BLaER1 treated with 17β-estradiol and CSF1 and Interleukin-3, amounts not matched to agents 10 nM and 100 nM (cell line): ENCODE measurements around the gene WWOX.

Experiments used
- H3K27ac ChIP-seq, 11 experiments: shearing (Covaris generic); formaldehyde crosslinking; 2 replicates each; pipeline ENCODE4 v1.8.1; 2022
- H3K27me3 ChIP-seq, 11 experiments: shearing (Covaris generic); formaldehyde crosslinking; 2 replicates each; pipeline ENCODE4 v1.8.1; 2022
- H3K36me3 ChIP-seq, 11 experiments: shearing (Covaris generic); formaldehyde crosslinking; 2 replicates each; pipeline ENCODE4 v1.8.1; 2022
- H3K4me1 ChIP-seq, 10 experiments: shearing (Covaris generic); formaldehyde crosslinking; 2 replicates each; pipeline ENCODE4 v1.8.1; 2022
- H3K4me2 ChIP-seq, 11 experiments: shearing (Covaris generic); formaldehyde crosslinking; 2 replicates each; pipeline ENCODE4 v1.8.1; 2022
- H3K4me3 ChIP-seq, 10 experiments: shearing (Covaris generic); formaldehyde crosslinking; 2 replicates each; pipeline ENCODE4 v1.8.1; 2022
- H3K9ac ChIP-seq, 11 experiments: shearing (Covaris generic); formaldehyde crosslinking; 2 replicates each; pipeline ENCODE4 v1.8.1; 2022
- H3K9me3 ChIP-seq, 11 experiments: shearing (Covaris generic); formaldehyde crosslinking; replicated peaks in 1 of 11; 2 replicates each; pipeline ENCODE4 v1.8.1; 2022
- H4K20me1 ChIP-seq, 11 experiments: shearing (Covaris generic); formaldehyde crosslinking; 2 replicates each; pipeline ENCODE4 v1.8.1; 2022
- Cebpa-rat ChIP-seq, 11 experiments: shearing (Covaris generic); IDR thresholded peaks; 2 replicates each; pipeline ENCODE4 v1.8.1; 2022

WWOX gene

DNA sequence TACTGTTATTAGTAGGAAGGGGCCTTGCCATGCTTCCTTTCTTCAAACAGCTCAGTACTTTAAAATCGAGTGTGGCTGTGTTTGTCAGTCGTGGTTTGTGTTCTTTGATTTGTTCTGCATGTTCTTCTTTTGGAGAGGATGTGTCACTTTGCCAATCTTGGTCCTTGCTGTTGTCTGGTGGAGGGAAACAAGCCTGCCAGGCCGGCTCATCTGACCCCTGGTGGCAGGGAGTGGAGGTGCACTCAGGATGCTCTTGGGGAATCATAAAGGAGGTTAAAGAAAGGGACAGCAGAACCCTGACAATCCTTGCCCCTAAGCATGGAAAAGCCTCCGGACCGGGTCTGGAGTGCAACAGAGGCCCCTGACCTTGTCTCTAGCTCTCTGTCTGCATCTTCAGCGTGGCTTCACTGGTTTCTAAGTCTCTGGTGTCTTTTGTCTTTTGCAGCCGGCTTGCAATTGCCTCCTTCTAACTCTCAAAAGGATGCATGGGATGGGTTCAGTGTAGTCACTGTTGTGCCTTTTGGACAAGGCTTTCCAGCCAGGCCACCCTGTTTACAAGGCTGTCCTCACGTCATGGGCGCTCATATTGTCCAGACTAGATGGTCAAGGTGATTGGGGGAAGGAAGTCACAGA is 135.8 kb downstream of the WWOX start:
- Histone ChIP-seq H3K27ac (no peak overlapping the region), H3K27me3 (no peaks in the 10 kb centered on the region), H3K9ac (no peak overlapping the region), H3K9me3 (no peaks in the 10 kb centered on the region), H3K4me2 (no peak overlapping the region), H4K20me1 (no peaks in the 10 kb centered on the region), H3K36me3 (no peaks in the 10 kb centered on the region), H3K4me1 (peaks cover 0 to 7% (median 0%) of the 10 kb centered on the region in 10 experiments; a peak in 2 of 20 replicates), H3K4me3 (no peak overlapping the region)
- no peak for TF ChIP-seq Cebpa-rat (IDR thresholded peaks at IDR 0.05)

GRCh38 chr16:78235876-78236275 is 136.4 kb downstream of the WWOX start:
- Histone ChIP-seq H4K20me1 (no peaks in the 10 kb centered on the region), H3K36me3 (no peaks in the 10 kb centered on the region; a peak in 1 of 22 replicates), H3K9ac (no peak overlapping the region)

DNA sequence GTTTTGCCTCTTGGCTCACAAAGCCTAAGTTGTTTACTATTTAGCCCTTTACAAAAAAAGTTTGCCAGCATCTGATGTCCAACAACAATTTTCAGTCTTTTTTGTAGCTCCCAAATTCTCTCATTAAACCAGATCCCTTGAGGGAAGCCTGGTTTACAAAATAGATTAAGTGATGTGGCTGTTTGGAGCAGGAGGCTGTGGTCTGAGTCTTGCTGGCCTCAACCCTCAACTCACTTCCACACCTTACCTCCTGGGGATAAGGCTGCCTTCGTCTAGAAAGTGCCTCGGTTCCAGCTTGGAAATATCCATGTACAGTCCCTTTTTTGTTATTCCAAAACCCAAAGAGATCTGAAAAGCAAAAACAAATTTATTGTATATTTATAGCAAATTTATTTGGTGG is 138.4 kb downstream of the WWOX start:
- no peak for TF ChIP-seq Cebpa-rat (IDR thresholded peaks at IDR 0.05)
- H3K27me3 ChIP-seq, result no peaks in the 10 kb centered on the region
- H3K27ac ChIP-seq, result no peak overlapping the region
- H3K4me3 ChIP-seq, result no peak overlapping the region
- H3K4me2 ChIP-seq, result 0 out of 22 replicates have a peak overlapping the region, but pooled peaks of 1 of the 11 experiments have one; percentile 15
- peaks cover 0 to 7% (median 0%) of the 10 kb centered on the region in 10 experiments; a peak in 2 of 20 replicates for H3K4me1 ChIP-seq
- no peaks in the 10 kb centered on the region for H3K9me3 ChIP-seq
- H3K9ac ChIP-seq, result no peak overlapping the region
- H3K36me3 ChIP-seq, result no peaks in the 10 kb centered on the region; a peak in 1 of 22 replicates
- no peaks in the 10 kb centered on the region for H4K20me1 ChIP-seq

More at GRCh38 chr16:78235876-78236275, 136.4 kb downstream of the WWOX start:
- Histone ChIP-seq H3K4me3 (no peak overlapping the region), H3K9me3 (no peaks in the 10 kb centered on the region), H3K27ac (no peak overlapping the region), H3K4me2 (no peak overlapping the region), H3K4me1 (peaks cover 0 to 7% (median 0%) of the 10 kb centered on the region in 10 experiments; a peak in 2 of 20 replicates), H3K27me3 (no peaks in the 10 kb centered on the region)
- TF ChIP-seq Cebpa-rat (IDR thresholded peaks at IDR 0.05), result no peak

DNA sequence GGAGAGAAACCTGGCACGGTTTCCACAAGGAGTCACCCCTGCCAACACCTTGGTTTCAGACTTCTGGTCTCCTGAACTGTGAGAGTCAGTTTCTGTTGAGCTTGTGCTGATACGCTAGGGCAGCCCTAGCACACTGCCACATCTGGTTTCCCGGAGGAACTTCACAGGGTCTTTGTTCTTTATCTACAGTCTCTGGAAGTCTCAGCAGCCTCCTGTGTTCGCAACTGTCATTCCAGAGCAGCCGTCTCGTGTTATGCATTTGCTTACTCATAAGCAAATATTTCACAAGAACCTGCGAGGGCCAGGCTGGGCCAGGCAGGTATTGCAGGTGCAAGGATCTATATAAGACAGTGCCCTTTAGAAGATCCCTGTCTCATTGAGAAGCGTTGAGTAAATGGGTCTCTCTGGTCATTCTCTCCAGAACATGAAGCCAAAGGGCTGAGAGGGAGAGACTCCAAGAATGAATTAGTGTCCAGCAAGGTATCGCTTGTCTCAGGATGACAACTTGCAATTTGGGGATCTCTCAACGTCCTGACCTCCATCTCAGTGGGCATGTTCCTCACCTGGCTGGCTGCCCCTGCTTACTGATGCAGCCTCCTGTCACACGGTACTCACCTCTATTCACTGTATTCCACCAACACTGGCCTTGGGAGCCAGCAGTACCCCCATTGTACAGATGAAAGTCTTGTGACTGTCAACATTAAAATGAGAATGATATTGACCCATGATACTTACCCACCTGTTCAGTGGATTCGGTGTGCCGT is 141.2 kb downstream of the WWOX start:
- Histone ChIP-seq H3K9ac (no peak overlapping the region), H3K27me3 (no peaks in the 10 kb centered on the region), H3K4me2 (no peak overlapping the region), H3K4me3 (no peak overlapping the region), H3K36me3 (no peaks in the 10 kb centered on the region; a peak in 1 of 22 replicates), H3K4me1 (peaks cover 0 to 7% (median 0%) of the 10 kb centered on the region in 10 experiments; a peak in 2 of 20 replicates), H3K9me3 (no peaks in the 10 kb centered on the region), H3K27ac (no peak overlapping the region), H4K20me1 (no peaks in the 10 kb centered on the region)
- no peak for TF ChIP-seq Cebpa-rat (IDR thresholded peaks at IDR 0.05)

GRCh38 chr16:78242239-78242630 is 142.8 kb downstream of the WWOX start:
- Histone ChIP-seq H4K20me1 (no peaks in the 10 kb centered on the region), H3K27ac (no peak overlapping the region), H3K27me3 (no peaks in the 10 kb centered on the region), H3K9me3 (no peaks in the 10 kb centered on the region), H3K36me3 (no peaks in the 10 kb centered on the region; a peak in 1 of 22 replicates), H3K4me1 (peaks cover 0 to 13% (median 0%) of the 10 kb centered on the region in 10 experiments; a peak in 2 of 20 replicates), H3K9ac (no peak overlapping the region), H3K4me2 (no peak overlapping the region), H3K4me3 (no peak overlapping the region)
- no peak for TF ChIP-seq Cebpa-rat (IDR thresholded peaks at IDR 0.05)

- no peak for TF ChIP-seq Cebpa-rat (IDR thresholded peaks at IDR 0.05)
Measured at GRCh38 chr16:78244131-78244895, 144.9 kb downstream of the WWOX start.

GRCh38 chr16:78246559-78246958 is 147.1 kb downstream of the WWOX start:
- Histone ChIP-seq H3K4me3 (no peak overlapping the region), H3K36me3 (no peaks in the 10 kb centered on the region), H3K4me2 (no peak overlapping the region), H4K20me1 (no peaks in the 10 kb centered on the region), H3K4me1 (peaks cover 0 to 6% (median 0%) of the 10 kb centered on the region in 10 experiments; a peak in 1 of 20 replicates), H3K27me3 (no peaks in the 10 kb centered on the region), H3K9me3 (no peaks in the 10 kb centered on the region), H3K9ac (no peak overlapping the region), H3K27ac (no peak overlapping the region)
- no peak for TF ChIP-seq Cebpa-rat (IDR thresholded peaks at IDR 0.05)

More at GRCh38 chr16:78244131-78244895, 144.9 kb downstream of the WWOX start:
- H3K4me1 ChIP-seq, result peaks cover 0 to 6% (median 0%) of the 10 kb centered on the region in 10 experiments; a peak in 1 of 20 replicates
- H3K9me3 ChIP-seq, result no peaks in the 10 kb centered on the region
- no peak overlapping the region for H3K4me2 ChIP-seq
- no peak overlapping the region for H3K9ac ChIP-seq
- H3K27me3 ChIP-seq, result no peaks in the 10 kb centered on the region
- no peak overlapping the region for H3K27ac ChIP-seq
- no peaks in the 10 kb centered on the region for H4K20me1 ChIP-seq
- H3K4me3 ChIP-seq, result no peak overlapping the region
- H3K36me3 ChIP-seq, result no peaks in the 10 kb centered on the region; a peak in 1 of 22 replicates

DNA sequence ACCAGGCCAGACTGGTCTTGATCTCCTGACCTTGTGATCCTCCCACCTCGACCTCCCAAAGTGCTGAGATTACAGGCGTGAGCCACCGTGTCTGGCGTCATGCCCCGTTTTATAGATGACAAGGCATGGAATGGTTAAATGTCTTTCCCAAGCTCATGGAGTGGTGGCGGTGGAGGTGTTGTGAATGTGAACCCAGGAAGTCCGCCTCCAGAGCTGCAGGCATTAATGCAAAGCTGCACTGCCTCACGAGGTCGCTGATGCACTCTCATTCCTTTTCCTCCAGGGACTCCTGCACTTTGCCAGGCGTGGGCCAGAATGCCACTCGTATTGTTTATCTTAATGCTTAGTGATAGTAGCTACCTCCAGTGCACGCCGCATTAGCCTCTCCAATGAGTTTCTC is 149.6 kb downstream of the WWOX start:
- H3K4me2 ChIP-seq, result no peak overlapping the region
- H3K9me3 ChIP-seq, result no peaks in the 10 kb centered on the region
- no peaks in the 10 kb centered on the region for H4K20me1 ChIP-seq
- no peak overlapping the region for H3K4me3 ChIP-seq
- H3K36me3 ChIP-seq, result no peaks in the 10 kb centered on the region
- peaks cover 0 to 6% (median 0%) of the 10 kb centered on the region in 10 experiments; a peak in 1 of 20 replicates for H3K4me1 ChIP-seq
- TF ChIP-seq Cebpa-rat (IDR thresholded peaks at IDR 0.05), result no peak
- no peak overlapping the region for H3K27ac ChIP-seq
- no peak overlapping the region for H3K9ac ChIP-seq
- H3K27me3 ChIP-seq, result no peaks in the 10 kb centered on the region

DNA sequence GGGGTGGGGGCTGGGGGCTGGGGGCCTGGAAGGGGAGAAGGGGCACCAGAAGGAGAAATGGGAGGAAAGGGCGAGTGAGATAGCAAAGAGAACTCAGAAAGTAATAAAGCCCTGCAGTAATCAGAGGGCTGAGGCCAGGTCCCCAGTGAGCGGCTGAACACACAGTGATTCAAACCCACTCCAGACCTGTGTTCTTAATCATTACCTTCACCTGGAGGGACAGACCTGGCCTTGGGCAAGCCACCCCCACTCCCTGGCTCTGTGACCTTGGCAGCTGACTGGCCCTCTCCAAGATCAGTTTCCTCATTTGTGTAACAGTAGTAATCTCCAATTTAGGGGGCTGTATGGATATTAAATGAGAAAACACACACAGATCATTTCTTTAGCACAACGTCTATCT is 150.4 kb downstream of the WWOX start:
- no peak overlapping the region for H3K9ac ChIP-seq
- no peaks in the 10 kb centered on the region for H3K36me3 ChIP-seq
- no peak overlapping the region for H3K4me2 ChIP-seq
- H3K4me1 ChIP-seq, result peaks cover 0 to 6% (median 0%) of the 10 kb centered on the region in 10 experiments; a peak in 1 of 20 replicates
- no peak for TF ChIP-seq Cebpa-rat (IDR thresholded peaks at IDR 0.05)
- H3K27ac ChIP-seq, result no peak overlapping the region
- H4K20me1 ChIP-seq, result no peaks in the 10 kb centered on the region
- H3K9me3 ChIP-seq, result no peaks in the 10 kb centered on the region
- H3K4me3 ChIP-seq, result no peak overlapping the region
- H3K27me3 ChIP-seq, result no peaks in the 10 kb centered on the region
